Stimulated activated CD4-positive, alpha-beta T cell treated with anti-CD3 and anti-CD28 coated beads, Interleukin-4, amount 100 ng/mL, for 4 hours (primary cell): ENCODE measurements around the gene FOXO3.

ENCODE experiments used
- DNase-seq, 2 experiments: peaks; one replicate each; pipeline ENCODE4 v3.0.0-alpha.2; 2020

Gene FOXO3

GRCh38 chr6:108576709-108577108, 16.0 kb downstream of the FOXO3 start:
- DNase-seq = no peak

DNA sequence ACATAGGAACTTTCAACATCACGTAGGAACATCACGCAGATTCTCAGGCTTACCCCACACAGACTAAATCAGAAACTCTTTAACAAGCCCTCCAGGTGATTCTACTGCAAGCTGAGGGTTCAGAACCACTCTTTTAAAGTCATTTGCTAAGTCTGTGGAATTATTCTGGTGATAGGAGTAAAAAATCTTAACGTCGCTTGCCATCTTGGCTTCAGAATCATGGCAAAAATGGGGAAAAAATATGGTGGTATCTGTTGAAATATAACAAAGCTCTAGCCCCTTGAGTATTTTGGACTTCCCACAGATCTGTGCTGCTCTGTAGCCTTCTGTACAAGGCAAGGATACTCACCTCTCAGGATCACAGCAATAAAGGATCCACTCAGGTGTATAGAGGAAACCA, 17.4 kb downstream of the FOXO3 start:
- DNase-seq = no peak

DNA sequence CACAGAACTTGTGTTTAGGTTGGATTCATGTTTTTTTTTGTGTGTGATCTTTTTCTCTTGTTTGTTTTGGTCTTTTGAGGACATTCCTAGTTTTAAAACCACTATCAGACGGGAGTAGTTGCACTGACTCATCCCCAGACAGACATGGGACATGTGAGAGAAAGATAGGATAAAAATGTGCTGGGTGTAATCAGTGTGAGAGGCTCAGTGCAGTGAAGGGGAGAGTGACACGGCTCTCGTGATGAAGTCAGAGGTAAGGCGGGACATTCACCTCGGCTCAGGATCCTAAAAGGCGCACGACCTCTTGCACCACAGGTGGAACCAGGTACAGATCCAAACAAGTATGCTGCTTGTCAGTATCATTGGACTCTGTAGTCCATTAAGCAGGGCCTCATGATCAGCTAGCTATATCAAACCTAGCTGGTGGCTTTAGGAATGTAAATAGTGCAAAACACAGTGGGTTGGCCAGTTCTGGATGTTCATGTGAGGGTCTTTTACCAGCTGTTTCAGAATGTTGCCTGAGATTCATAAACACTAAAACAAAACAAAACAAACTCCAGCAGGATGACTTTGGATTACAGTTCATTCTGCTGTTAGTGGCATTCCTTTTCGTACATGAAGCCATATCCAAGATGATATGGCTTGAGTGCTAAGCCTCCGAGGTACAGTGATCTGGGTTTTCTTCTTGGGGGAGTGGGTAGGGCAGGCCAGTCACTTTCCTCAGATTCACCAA, 18.0 kb downstream of the FOXO3 start:
- no peak for DNase-seq

DNA sequence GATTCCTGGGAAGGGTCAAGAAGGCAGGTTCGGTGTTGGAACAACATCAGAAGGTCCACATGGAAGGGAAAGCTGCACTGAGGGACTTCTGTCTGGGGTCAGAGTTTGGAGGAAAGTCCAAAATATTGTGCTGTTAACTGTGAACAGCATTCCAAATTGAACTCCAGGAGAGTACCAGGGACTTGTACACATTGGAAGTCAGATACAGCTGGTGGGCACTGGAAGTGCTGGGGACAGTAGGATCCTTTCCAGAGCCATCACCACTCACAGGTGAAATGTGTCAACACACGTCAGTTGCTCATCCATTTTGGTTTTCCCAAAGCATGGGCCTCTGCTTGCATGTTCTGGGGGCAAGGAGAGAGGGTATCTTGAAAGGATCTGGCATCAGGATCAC, 18.6 kb downstream of the FOXO3 start:
- DNase-seq = no peak

- no peak for DNase-seq
These were observed 19.9 kb downstream of the FOXO3 start for GRCh38 chr6:108580646-108581045.

DNA sequence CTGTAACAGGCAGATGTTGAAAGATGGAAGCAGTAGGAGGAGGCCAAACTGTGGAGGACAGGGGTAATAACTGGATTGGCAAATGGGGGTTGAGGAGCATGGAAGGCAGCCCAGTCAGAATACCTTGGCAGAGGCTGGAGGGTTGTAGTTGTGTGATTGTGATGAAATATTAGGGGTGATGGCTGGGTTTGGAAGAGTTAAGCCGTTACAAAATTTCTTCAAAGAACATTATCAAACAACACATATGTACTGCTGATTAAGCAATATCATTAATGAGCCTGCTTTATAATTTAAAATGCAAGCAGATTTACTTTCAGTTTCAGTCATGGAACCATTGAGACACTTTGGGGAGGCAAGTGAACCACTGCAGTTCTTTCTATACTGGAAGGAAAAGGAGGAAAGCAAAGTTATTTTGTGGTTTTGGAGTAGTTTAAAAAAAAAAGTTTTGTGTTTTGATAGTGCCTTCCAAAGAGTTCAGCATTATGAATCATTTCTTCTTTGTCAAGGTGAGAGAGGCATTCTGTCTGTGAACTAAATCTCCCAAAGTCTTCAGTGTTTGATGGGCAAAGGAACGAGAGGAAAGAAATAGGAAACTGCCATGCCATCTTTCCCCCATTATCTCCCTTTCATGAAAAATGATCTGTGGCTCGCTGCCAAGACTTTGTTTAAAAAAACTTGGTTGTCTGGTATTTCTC, 20.7 kb downstream of the FOXO3 start:
- no peak for DNase-seq

- no peak for DNase-seq
These were observed 21.3 kb downstream of the FOXO3 start for GRCh38 chr6:108581932-108582475.

DNA sequence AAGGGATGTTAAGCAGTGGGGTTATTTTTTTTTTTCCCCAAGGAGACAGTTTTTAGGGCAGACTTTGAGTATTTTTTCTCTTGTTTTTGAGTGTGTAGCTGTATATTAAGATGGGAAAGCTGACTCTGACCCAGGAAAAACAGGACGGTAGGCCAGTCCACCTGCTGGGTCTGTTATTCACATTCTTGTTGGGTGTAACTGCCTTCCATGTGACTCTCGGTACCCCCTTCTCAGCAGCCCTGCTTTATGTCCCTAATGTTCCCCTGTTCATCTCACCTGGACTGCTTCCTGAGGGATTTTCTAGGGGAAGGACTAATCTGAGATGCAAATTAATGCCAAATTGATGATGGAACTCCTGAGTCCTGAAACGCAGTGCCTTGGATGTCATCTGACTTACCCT, 21.9 kb downstream of the FOXO3 start:
- no peak for DNase-seq

GRCh38 chr6:108584323-108584722, 23.6 kb downstream of the FOXO3 start:
- DNase-seq = no peak

GRCh38 chr6:108585359-108585758, 24.6 kb downstream of the FOXO3 start:
- no peak for DNase-seq

DNA sequence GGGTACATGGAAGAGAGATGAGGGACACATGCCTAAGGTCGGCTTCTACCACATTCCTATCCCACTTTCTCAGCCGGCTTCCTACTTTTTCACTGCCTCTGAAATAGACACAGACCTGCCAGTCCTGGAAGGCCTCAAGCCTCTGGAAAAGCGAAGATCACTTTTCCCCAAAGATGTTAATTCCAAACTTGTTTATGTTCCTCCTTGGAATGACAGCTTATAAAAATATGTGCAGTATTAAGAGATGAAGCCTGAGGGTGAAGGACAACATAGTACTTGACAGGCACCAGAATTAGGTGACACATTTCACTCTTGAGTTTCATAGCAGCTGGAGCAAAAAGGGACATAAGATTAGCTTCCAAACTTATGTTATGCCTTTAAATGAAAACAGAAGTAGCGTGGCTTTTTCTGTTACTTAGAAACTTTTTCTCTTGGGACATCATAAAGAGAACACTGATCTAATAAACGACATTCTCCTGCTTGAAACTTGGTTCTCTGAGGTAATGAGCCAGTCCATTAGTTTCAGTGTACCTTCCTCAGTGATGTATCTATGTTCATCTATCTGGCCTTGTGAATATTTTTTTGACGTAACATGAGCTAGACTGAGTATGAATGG, 25.3 kb downstream of the FOXO3 start:
- no peak for DNase-seq

DNA sequence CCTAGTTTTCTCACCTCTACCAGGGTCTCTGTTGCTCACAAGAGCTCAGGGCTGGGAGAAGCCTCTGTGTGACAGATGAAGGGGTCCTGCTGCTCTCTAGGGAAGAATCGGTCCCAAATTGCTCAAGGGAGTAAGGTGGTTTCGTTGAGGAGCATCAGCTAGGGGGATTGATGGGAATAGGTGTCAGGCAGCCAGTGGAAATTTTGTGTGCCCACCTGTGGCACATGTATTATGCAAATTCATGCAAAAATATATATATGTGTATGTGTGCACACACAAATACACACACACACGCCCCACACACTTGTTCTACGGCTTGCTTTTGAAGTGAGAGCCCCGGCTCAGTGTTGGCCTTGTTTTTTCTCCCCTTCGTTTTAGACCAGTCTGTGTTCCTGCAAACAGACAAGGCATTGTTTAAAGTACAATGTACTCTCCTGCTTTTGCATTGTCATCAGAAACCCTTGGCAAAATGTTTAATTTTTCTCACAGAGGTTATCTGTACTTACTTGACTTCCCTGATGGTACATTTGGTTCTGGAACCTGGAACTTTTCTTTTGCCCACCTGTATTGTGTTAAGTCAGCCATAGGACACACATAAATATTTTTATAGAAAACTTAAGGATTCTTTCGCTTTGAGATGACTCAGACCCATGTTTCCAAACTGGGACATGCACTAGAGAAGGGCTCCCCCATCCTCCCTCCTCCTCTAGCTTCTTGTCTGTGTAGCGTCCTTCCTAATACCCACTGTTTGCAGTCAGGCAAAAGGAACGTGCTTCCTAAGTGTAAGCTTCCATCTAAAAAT, 26.7 kb downstream of the FOXO3 start:
- DNase-seq = no peak

DNA sequence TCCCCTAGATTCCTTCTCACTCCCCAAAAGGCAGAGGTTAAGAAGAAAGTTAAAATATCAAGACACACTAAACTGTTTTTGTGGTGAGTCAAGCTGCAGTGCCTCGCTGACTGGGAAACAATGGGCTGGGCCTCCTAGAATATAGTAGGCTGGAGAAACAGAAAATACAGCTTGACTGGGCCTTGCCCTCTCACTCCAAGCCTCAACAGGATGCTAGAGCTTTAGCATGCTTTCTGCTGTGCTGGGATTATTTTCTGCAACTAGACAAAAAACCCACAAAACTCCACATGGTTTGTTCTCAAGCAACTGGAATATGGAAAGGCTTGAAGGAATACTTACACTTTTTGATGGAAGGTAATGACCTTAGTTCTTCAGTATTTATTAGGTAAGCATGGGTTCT, 27.9 kb downstream of the FOXO3 start:
- no peak for DNase-seq

DNA sequence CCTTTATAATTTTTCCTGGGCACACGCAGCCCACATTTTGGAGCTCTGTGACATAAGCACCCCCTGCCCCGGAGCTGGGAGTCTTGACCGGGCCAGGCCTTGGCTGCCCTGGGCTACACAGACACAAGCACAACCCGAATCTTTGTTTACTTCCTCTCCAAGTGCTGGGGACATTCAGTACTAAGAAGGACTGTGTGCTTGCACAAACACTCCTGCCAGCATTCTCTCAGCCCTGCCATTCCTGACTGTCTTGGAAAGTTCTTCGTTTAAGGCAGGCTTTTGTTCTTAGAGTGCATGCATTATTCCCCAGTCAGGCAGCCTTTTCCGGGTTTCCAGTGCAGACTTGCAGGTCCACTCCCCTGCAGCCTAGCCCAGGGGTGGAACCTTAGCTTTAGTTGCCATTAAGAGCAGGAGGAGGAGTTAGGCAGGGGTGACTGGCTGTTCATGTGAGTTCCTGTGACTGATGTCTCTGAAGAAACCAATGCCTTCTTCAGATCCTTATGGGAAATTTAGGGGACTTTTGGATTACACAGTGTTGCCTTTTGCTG, 28.6 kb downstream of the FOXO3 start:
- DNase-seq = no peak

DNA sequence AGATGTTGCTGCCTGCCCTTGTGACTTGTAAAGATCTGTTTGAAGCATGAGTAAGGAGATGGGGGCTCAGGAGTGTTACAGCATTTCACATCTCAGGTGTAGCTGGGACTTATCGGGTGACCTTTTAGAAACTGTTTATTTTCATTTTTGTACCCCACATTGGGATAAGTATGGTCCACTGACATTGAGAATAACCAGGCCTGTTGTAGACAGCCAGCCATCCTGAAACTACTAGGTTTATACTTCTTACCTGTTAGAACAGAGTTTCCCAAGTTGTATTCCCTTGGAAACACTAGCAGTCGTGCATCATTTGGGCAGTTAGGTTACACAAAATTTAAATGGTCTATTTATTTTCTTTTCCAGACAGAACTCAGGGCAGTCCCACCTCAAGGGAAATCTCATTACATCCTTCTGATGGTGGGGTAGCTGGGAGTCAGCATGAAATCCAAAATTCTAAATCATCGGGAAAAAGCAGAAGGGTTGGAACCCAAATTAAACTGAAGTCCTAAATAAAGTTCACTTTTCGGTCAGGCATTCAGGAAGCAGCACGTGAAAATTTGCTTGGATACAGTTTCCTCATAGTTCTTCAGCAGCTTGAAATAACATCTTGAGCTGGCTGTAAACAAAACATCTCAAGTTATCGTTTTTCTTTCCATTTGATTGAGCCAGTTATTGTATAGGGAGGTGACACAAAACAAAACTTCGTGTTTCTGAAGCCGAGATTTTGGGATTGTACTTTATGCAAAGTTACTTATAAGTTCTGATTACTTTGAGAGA, 30.5 kb downstream of the FOXO3 start:
- DNase-seq = no peak

DNA sequence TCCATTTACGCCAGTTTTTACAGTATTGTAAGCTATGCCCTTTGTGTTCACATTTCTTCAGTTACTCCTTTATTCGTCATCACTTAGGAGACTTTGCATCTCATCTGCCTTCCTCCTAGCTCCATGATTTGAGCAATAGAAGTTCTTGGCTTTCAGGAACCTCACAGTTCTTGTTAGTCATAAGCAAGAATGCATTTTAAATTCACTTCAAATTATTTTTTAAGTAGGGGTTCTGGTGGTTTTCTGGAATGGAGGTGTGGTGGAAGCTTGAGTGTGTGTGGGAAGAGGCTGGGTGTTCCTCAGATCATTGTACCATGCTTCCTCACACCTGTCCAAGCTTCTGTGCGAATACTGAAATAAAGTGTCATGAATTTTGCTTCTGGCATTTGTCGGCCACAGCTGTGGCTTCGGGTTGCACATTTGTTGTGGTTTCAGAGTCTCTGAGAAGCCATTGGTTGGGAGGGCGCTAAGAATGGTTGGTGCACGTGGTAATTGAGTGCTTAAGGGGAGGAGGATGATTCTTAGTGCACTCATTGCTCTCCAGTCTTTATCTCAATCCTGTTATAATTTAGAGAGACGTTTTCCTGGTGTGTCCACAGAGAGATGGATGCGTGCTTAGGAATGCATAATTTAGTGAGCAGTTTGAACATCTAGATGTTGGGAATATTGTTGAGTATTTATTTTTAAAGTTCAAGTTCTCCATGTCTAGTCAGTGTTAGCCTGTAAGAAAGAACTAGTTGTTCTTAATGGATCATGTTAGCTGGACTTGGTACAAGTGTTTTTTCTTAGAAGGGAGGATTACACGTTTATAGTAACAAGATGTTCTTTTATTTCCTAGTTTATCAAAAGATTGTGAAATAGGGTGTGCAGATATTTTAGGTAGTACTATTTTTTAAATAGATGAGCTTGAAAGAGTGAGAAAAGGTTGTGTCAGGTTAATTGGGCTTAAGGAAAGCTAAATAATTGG, 31.9 kb downstream of the FOXO3 start:
- peak in 1 of 2 experiments; percentile 11 for DNase-seq

DNA sequence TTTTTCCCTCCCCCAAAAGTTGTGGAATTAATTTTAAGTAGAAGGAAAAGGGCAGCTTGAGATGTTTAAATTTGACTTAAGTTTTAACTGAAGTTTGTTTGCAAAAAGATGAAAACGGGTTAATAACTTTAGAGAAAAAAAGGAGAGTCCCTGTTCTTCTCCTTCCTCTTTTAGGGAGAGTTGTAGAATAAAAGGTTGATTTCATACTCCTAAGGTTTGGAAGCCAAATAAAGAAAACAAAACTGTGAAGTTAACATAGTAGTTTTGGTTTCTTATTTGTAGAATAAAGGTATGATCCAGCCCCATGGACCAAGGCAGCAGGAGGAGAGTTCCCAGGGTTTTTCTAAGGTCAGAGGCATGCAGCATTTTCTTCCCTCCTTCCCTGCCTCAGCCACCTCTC, 33.4 kb downstream of the FOXO3 start:
- DNase-seq = no peak

DNA sequence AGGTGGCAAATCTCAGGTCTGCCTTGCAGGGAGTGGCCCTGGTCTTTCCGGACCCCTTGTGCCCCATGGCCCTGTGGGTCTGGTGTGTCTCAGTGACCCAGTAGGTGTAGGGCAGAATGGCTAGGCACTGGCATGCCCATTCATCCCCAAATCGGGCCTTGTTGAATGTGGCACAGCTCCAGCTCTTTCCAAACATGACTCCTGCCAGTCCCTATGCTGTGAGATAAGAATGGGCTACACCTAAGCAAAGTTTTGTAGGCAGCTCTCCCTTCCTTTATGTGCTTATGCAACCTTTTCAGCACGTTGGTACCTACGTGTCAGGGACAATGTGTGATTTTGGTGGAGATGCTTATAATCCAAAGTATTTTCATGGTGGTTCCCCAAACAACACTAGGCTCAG, 33.9 kb downstream of the FOXO3 start:
- DNase-seq = no peak

GRCh38 chr6:108596956-108597355, 36.2 kb downstream of the FOXO3 start:
- no peak for DNase-seq

DNA sequence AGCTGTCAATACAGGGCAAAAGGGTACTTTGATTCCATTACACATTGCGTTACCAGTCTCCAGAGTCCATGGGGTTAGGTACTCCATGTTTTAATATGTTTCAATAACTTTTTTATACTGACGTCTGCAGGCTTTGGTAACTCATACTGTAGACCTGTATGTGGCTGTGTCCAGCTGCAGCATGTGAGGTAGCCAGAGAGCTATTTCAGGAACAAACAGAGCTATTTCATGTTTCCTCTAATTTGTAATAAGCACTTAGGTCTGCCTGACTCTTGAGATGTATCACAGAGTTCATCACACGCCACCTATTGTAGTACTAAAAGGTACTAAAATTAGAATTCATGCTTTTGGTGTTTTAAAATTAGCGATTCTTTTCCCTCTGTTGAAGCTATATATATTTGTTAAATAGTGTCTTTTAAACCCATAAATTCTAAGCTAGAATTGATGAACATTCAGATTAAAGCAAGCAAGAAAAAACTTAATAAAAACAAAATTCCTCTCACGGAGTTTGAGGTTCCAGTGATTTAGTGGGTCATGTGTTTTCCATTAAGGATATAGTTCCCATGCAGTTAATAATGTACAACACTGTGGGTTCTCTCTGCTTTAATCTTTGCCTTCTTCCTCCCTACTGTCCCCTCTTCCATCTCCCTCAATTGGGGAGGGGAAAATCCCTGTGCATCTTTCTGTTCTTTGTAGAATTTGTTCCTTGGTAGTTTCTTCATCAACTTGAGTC, 37.0 kb downstream of the FOXO3 start:
- no peak for DNase-seq
